GM23338 (cell line): ENCODE results near the gene ZNF217. TPM values are rescaled to one million over a fixed set of nuclear protein-coding genes. Genes with fewer than 3 reads are reported as not detected.

ENCODE experiments used
- ATAC-seq: fragments of 200-7000 bp; cut with Tn5 transposase; 3 replicates; pipeline ENCODE4 v1.9.1; 2020
- DNase-seq: peaks from one replicate; pipeline ENCODE4 v3.0.0-alpha.2; 2015; ENCODE audit warnings: low spot score
- H2AFZ ChIP-seq: fragments of 200-600 bp; sonication (generic); 2 replicates; pipeline ENCODE4 v1.8.0; 2016; ENCODE audit warnings: antibody characterized with exemption, mild to moderate bottlenecking, moderate library complexity
- H3F3A ChIP-seq: fragments of 200-600 bp; sonication (generic); replicated peaks from 2 replicates; pipeline ENCODE4 v1.8.0; 2017; ENCODE audit warnings: antibody characterized with exemption, mixed run types, low read depth
- H3K27ac ChIP-seq: fragments of 200-600 bp; sonication (generic); 2 replicates; pipeline ENCODE4 v1.6.1; 2016; ENCODE audit warnings: low read depth
- H3K27me3 ChIP-seq: fragments of 200-600 bp; sonication (generic); 2 replicates; pipeline ENCODE4 v1.8.0; 2016; ENCODE audit warnings: mild to moderate bottlenecking, mixed run types, moderate library complexity; ENCODE audit not compliant: insufficient read depth
- H3K36me3 ChIP-seq: fragments of 200-600 bp; sonication (generic); 2 replicates; pipeline ENCODE4 v1.8.0; 2016; ENCODE audit warnings: mild to moderate bottlenecking; ENCODE audit not compliant: insufficient read depth
- H3K4me1 ChIP-seq: fragments of 200-600 bp; sonication (generic); 2 replicates; pipeline ENCODE4 v1.8.0; 2016; ENCODE audit warnings: mild to moderate bottlenecking, moderate library complexity; ENCODE audit not compliant: insufficient read depth
- H3K4me2 ChIP-seq: fragments of 200-600 bp; sonication (generic); 2 replicates; pipeline ENCODE4 v1.7.1; 2017; ENCODE audit warnings: mixed run types
- H3K4me3 ChIP-seq: fragments of 200-600 bp; sonication (generic); 2 replicates; pipeline ENCODE4 v1.6.1; 2016; ENCODE audit warnings: mixed run types
- H3K79me2 ChIP-seq: fragments of 200-600 bp; sonication (generic); replicated peaks from 2 replicates; pipeline ENCODE4 v1.8.0; 2017; ENCODE audit warnings: mild to moderate bottlenecking; ENCODE audit not compliant: insufficient read depth
- H3K9me2 ChIP-seq: fragments of 200-600 bp; sonication (generic); 2 replicates; pipeline ENCODE4 v1.8.0; 2017; ENCODE audit not compliant: insufficient read depth
- H4K20me1 ChIP-seq: fragments of 200-600 bp; sonication (generic); replicated peaks from 2 replicates; pipeline ENCODE4 v1.8.0; 2017; ENCODE audit warnings: mild to moderate bottlenecking; ENCODE audit not compliant: insufficient read depth
- H3K27ac Mint-ChIP-seq: 2 replicates; pipeline ENCODE4 v1.8.0; 2020; ENCODE audit warnings: inconsistent platforms, mild to moderate bottlenecking, moderate library complexity, mixed read lengths
- H3K27me3 Mint-ChIP-seq: 3 replicates; pipeline ENCODE4 v1.8.0; 2022; ENCODE audit warnings: low read depth, mild to moderate bottlenecking, moderate library complexity, mixed read lengths, inconsistent platforms; ENCODE audit not compliant: insufficient read depth, poor library complexity
- H3K36me3 Mint-ChIP-seq: 3 replicates; pipeline ENCODE4 v1.8.0; 2021; ENCODE audit warnings: low read depth, mild to moderate bottlenecking, inconsistent platforms, moderate library complexity, mixed read lengths
- H3K4me1 Mint-ChIP-seq: 3 replicates; pipeline ENCODE4 v1.8.0; 2020; ENCODE audit warnings: mild to moderate bottlenecking, inconsistent platforms, mixed read lengths
- H3K4me3 Mint-ChIP-seq: 3 replicates; pipeline ENCODE4 v1.8.0; 2021; ENCODE audit warnings: moderate library complexity, mild to moderate bottlenecking, inconsistent platforms, mixed read lengths
- H3K9me3 Mint-ChIP-seq: 3 replicates; pipeline ENCODE4 v1.8.0; 2020; ENCODE audit warnings: moderate library complexity, mild to moderate bottlenecking, inconsistent platforms, mixed read lengths
- CREB1 ChIP-seq: fragments of 250-450 bp; sonication (Bioruptor Pico); IDR thresholded peaks from 2 replicates; pipeline ENCODE4 v1.5.0; 2020; ENCODE audit warnings: low read depth, mild to moderate bottlenecking, moderate library complexity
- CTCF ChIP-seq, 2 experiments: fragments of 200-600 bp in 1 of 2; sonication (generic) in 1 of 2; conservative IDR thresholded peaks; 2 replicates each; pipeline versions ENCODE4 v1.5.1 to v1.6.1; 2016 to 2017; ENCODE audit warnings: antibody characterized with exemption in 2 of 2, low read depth in 2 of 2, mild to moderate bottlenecking in 2 of 2, moderate library complexity in 1 of 2
- ETS1 ChIP-seq: IDR thresholded peaks from 2 replicates; pipeline ENCODE4 v1.6.1; 2016; ENCODE audit warnings: antibody characterized with exemption
- ZNF114 ChIP-seq: fragments of 250-450 bp; sonication (Bioruptor Pico); IDR thresholded peaks from 2 replicates; pipeline ENCODE4 v1.5.0; 2020; ENCODE audit warnings: mild to moderate bottlenecking, moderate library complexity
- ZNF331 ChIP-seq: fragments of 250-450 bp; sonication (Bioruptor Pico); IDR thresholded peaks from 2 replicates; pipeline ENCODE4 v1.5.0; 2020; ENCODE audit warnings: low read depth, mild to moderate bottlenecking, moderate library complexity
- ZNF462 ChIP-seq: fragments of 250-450 bp; sonication (Bioruptor Pico); IDR thresholded peaks from 2 replicates; pipeline ENCODE4 v1.5.0; 2020; ENCODE audit warnings: mild to moderate bottlenecking, moderate library complexity
- polyA plus RNA-seq: library from polyadenylated mRNA; unstranded; fragments of >200 nt; fragmentation: Nextera tagmentation; extraction: Ambion mirVana; gene quantifications from 2 replicates; pipeline ENCODE4 v1.2.1, GENCODE V29; 2016
- total RNA-seq: library from RNA; depleted of rRNA; stranded (reverse); fragments of >200 nt; shearing (Covaris generic); gene quantifications from 2 replicates; pipeline ENCODE4 v1.2.3, GENCODE V29; 2014
- TF ChIP-seq, protein P1 (sequence below): IDR thresholded peaks from one replicate; pipeline ENCODE4 v1.6.1; 2018; ENCODE audit warnings: antibody characterized with exemption; ENCODE audit not compliant: unreplicated experiment

The ZNF217 gene
- total and polyA plus RNA-seq, 2 experiments from 2014 or later = 32.8 to 78.0 TPM

- H3K27ac Mint-ChIP-seq = peak overlapping the region; percentile 96
- DNase-seq (peak; percentile 94), ATAC-seq (peak; percentile 77)
- peaks cover 10% of the 10 kb centered on the region for H3K27me3 Mint-ChIP-seq
- Histone ChIP-seq H3K9me2 (no peaks in the 10 kb centered on the region), H3K27ac (peak overlapping the region; percentile 81), H3K4me1 (peaks cover 47% of the 10 kb centered on the region), H3K4me3 (peak overlapping the region; percentile 72), H2AFZ (no peak overlapping the region), H3K4me2 (peak overlapping the region; percentile 70), H3K27me3 (no peaks in the 10 kb centered on the region), H3K79me2 (peaks cover 33% of the 10 kb centered on the region), H3K36me3 (no peaks in the 10 kb centered on the region), H4K20me1 (no peaks in the 10 kb centered on the region), H3F3A (no peaks in the 10 kb centered on the region)
- H3K9me3 Mint-ChIP-seq = no peaks in the 10 kb centered on the region
- TF ChIP-seq ZNF462 (CRISPR knock-in tag) (no peak), ETS1 (no peak), CREB1 (CRISPR knock-in tag) (peak; percentile 29; the same call in 1 of the 2 replicates), ZNF114 (CRISPR knock-in tag) (no peak), CTCF (conservative IDR thresholded peaks at IDR 0.05; ENCODE audit: low read depth in 2 of 2) (peak; percentile 26 to 56), ZNF331 (CRISPR knock-in tag) (no peak)
- TF ChIP-seq, protein P1, sequence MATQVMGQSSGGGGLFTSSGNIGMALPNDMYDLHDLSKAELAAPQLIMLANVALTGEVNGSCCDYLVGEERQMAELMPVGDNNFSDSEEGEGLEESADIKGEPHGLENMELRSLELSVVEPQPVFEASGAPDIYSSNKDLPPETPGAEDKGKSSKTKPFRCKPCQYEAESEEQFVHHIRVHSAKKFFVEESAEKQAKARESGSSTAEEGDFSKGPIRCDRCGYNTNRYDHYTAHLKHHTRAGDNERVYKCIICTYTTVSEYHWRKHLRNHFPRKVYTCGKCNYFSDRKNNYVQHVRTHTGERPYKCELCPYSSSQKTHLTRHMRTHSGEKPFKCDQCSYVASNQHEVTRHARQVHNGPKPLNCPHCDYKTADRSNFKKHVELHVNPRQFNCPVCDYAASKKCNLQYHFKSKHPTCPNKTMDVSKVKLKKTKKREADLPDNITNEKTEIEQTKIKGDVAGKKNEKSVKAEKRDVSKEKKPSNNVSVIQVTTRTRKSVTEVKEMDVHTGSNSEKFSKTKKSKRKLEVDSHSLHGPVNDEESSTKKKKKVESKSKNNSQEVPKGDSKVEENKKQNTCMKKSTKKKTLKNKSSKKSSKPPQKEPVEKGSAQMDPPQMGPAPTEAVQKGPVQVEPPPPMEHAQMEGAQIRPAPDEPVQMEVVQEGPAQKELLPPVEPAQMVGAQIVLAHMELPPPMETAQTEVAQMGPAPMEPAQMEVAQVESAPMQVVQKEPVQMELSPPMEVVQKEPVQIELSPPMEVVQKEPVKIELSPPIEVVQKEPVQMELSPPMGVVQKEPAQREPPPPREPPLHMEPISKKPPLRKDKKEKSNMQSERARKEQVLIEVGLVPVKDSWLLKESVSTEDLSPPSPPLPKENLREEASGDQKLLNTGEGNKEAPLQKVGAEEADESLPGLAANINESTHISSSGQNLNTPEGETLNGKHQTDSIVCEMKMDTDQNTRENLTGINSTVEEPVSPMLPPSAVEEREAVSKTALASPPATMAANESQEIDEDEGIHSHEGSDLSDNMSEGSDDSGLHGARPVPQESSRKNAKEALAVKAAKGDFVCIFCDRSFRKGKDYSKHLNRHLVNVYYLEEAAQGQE = no peak
- H3K4me3 Mint-ChIP-seq = peak overlapping the region; percentile 85
- H3K36me3 Mint-ChIP-seq = peaks cover 3% of the 10 kb centered on the region; the same call in 1 of the 3 replicates
- H3K4me1 Mint-ChIP-seq = peaks cover 56% of the 10 kb centered on the region
Measured at GRCh38 chr20:53594068-53595017, 704 bp upstream of the ZNF217 start.
